NCI-H524 treated with DMSO at 0.1 percent for 48 hours (cell line): Measurements from ENCODE around the gene DENND2A.
"Not testable (repeated sequence)": the region's sequence is repeated elsewhere in the genome, so short reads cannot be mapped to it uniquely, and the experiment has no call there.

ENCODE experiments used
- DNase-seq: peaks from one replicate; lab custom pipeline; 2025; lab: John Stamatoyannopoulos, UW

The DENND2A gene

DNA sequence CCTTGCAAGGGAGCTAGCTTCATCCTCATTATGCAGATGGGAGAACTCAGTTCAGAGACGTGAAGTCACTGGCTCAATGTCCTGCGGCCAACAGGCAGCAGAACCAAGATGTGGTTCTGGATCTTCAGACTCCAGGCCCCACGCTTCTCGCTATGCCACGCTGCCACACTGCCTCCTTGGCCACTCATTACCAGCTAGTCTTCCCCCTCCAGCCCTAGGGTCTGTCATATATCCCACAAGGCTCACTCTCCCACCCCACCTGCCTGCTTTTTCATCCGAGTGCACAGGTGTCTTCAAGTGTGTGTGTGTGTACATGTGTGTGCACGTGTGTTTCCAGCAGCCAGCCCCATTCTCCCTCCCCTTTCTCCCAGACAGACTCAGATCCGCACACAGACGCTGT, 53.4 kb downstream of the DENND2A start:
- no peak for DNase-seq

DNA sequence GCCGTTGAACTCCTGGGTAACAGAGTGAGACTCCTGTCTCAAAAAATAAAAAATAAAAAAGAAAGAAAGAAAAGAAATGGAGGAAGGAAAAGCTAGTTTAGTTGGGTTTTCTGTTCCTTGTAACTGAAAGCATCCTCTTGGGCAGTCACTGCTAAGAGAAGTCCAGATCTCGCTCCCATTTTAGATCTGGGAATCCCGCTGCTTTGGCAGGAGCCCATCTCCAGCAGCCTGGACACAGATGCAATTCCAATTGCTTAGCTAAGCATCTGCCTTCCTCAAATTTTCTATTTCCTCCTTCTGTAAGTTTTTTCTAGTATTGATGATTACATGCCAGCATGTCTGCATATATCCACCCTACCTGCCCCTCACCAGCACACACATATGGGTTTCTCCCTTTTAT, 54.1 kb downstream of the DENND2A start:
- no peak for DNase-seq

DNA sequence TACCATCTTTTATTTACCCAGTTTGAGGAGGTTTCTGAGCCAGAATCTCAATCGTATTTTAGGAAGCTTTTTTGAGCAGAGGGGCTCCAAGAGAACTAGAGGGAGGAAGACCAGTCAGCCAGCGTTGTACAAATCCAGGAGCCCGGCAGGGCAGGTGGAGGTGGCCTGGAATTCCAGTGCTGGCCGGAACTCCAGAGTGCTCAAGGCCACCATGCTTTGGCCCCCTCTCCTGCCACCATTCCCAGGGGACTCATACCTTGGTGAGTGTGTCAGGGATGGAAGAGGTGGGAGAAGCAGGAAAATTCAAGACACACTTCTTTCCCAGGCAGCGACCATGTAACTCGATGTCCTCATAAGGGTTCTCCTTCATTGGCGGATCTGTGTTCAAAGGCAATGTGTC, 55.3 kb downstream of the DENND2A start:
- no peak for DNase-seq

DNA sequence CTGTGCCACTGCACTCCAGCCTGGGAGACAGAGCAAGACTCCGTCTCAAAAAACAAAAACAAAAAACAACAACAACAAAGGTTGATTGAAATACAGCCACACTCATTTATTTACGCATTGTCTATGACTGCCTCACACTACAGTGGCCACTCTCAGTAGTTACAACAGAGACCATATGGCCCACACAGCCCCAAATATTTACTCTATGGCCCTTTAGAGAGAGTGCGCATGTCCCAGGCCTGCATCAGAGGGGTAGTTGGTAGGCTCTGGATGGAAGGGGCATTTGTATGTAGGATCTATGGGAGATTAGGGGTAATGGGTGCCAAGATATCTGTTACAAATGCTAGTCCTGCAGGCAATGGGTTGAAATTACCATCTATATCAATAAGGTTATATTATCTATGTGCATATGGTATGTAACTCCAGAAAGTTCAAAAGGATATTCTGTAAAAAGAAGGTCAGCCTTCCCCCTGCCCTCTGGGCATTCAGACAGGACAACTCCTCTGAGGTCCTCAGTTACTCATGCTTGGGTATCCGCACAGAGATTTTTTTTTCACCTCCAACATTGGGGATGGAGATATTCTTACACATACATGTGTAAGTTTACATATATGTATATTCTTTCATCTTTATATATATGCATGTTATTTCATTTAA, 56.3 kb downstream of the DENND2A start:
- DNase-seq = no peak

DNA sequence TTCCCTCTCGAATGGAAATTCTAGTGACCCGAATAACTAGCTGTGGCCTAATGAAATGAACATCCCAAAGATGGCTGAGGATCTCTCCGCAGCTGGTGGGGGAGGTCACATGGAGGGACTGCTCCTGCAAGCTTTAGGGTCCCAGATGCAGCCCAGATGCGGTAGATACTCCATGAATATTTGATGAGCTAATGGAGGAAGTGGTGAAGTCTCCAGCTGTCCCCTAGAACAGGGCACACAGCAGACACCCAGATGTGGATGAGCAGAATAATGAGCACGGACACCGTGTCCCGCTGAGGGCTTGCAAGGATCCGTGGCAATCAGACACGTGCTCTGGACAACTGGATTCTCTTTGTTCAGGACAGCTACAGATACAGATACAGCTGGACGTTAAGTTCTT, 59.2 kb downstream of the DENND2A start:
- DNase-seq = no peak

DNA sequence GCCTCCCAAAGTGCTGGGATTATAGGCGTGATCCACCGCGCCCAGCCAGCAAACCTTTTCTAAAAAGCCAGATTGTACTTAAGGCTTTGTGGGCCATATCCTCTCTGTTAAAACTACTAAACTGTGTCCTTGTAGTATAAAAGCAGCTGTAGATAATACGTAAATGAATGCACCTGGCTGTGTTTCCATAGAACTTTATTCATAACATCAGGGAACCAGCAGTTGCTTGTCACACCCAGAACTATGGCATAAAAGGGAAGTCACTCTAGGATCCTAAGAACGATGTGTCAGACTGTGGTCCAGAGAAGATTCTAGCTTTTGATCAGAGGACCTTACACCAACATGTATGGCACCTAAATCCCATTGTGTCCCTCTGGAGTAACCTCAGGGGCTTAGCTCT, 63.0 kb downstream of the DENND2A start:
- no peak for DNase-seq

DNA sequence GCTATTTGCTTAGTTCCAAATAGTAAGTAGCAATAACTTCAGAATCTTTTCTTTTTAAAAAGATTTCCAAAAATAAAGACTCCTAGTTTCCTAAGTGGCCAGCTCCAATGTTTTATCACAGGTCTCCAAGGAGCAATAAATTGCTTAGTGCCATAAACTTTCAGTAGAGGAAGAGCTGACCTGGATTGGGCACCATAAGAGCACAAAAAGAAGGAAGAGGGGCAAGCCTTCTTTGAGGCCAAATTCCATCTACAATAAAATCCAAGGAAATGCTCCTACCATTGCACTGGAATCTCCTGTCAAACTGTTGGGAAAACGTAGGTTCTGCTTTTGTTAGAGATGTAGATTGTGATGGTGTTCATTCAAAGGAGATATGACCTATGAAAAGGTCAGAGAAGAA, 64.0 kb downstream of the DENND2A start:
- DNase-seq = no peak

DNA sequence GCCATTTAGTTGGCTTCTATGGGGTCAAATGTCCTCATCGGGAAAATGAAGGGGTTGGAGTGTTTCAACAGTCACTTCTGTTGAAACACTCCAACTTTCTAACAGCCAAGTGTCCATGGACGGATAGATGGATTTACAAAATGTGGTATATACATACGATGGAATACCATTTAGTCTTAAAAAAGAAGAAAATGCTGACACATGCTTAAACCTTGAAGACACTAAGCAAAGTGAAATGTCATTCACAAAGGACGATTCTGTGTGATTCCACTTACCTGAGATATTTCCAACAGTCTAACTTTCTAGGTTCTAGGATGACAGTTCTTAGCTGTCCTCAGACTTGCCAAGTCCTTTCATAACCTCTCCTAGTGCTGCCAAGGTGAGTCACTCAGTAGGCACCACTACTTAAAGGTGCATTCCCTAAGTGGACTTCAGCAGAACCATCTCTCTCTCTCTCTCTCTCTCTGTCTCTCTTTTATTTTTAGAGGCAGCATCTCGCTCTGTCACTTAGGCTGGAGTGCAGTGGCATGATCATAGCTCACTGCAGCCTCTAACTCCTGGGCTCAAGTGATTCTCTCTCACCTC, 69.0 kb downstream of the DENND2A start:
- no peak for DNase-seq

DNA sequence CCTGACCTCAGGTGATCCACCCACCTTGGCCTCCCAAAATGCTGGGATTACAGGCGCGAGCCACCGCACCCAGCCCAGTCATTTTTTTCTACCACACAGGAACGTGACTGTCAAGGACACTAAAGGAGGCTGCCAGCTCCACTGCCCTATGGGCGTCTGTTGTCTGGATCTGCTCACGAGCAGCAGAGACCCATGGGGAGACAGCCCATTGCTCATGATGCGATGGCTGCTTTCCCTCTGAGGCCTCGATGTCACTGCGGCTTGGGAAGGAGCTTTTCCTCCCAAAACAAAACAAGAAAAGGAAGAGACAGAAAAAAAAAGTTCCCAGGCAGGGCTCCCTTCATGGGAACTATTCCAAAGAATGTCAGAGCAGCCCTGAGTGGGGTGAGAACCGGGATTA, 70.5 kb downstream of the DENND2A start:
- DNase-seq = no peak

DNA sequence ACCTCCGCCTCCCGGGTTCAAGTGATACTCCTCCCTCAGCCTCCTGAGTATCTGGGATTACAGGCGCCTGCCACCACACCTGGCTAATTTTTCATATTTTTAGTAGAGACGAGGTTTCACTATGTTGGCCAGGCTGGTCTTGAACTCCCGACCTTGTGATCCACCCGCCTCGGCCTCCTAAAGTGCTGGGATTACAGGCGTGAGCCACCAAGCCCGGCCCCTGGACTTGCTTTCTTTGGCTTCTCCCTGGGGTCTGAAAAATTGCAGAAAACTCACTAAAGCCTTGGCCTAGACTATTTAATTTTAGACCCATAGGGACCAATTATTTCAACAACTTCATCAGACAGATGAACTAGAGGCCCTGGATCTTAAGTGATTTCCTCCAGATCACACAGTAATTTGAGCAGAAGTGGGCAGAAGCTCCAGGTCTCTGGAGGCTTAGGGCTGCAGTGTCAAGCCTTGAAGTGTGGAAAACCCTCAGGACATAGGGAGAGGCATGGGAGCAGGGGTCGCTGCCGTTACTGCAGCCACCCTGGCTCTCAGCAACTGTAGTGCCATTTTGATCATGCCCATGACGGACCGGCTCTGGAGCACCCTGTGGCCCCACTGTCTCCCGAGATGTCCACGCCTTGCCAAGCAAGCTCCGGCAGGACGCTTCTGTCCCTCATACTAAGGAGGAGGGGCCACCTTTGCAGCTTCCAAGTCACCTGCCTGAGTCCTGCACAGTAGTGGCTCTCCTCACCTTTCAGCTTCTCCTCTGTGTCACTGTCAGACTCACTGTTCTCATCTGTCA, 72.4 kb downstream of the DENND2A start:
- no peak for DNase-seq

DNA sequence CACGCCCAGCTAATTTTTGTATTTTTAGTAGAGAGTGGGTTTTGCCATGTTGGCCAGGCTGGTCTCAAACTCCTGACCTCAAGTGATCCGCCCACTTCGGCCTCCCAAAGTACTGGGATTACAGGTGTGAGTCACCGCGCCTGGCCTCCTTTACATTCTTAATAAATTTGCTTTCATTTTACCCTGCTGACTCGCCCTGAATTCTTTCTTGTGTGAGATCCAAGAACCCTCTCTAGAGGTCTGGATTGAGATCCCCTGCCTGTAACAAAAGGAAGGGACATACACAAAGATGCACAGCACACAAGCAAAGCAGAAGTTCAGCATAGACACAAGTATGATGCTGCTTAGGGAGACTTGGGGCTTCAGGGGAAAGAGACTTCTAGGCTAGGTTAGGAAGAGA, 74.4 kb downstream of the DENND2A start:
- not testable (repeated sequence) for DNase-seq

DNA sequence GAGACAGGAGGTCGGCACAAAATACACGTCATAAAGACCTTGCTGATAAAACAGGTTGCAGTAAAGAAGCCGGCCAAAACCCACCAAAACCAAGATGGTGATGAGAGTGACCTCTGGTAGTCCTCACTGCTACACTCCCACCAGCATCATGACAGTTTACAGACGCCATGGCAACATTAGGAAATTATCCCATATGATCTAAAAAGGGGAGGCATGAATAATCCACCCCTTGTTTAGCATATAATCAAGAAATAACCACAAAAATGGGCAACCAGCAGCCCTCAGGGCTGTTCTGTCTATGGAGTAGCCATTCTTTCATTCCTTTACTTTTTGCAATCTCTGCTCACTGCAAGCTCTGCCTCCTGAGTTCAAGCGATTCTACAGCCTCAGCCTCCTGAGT, 74.9 kb downstream of the DENND2A start:
- DNase-seq = not testable (repeated sequence)

DNA sequence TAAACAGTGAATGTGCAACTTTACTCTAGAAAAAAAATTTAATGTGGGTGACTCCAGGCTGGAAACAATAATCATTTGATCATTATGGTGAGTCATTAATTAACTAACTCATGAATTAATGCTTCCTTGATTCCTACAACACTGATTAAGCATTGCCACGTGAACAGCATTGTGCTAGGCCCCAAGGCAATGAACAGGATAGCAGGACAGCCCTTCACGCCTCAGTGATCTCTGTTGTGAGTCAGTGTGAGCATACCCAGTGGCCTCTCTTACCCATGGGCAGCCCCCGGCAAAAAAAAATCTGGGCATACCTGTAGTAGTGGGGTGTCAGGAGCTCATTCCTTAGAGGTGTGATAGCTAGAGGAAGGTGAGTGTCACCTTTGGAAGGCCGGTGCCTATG, 76.0 kb downstream of the DENND2A start:
- DNase-seq = no peak

DNA sequence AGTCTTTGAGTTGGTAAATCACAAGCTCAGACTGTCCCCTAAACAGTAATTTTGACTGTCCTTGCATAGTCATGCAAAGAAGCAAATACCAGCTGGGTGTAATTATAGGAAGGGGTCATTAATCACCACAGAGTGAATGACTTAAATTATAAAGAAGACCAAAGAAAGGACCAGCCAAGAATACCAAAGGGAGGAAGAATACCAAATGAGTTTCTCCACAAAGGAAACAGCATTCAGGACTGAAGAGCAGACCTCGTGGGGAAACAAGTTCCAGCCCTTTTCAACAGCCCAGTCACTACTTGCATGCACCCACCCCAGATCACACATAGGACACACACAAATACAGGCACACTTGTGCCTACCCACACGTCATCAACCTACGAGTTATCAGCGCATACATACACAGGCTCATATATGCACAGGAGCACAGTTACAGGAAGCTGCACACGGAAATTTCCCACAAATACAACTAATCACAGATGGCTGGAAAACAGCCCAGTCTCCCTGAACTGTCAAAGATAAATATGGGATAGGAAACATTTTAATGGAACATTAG, 77.6 kb downstream of the DENND2A start:
- no peak for DNase-seq

DNA sequence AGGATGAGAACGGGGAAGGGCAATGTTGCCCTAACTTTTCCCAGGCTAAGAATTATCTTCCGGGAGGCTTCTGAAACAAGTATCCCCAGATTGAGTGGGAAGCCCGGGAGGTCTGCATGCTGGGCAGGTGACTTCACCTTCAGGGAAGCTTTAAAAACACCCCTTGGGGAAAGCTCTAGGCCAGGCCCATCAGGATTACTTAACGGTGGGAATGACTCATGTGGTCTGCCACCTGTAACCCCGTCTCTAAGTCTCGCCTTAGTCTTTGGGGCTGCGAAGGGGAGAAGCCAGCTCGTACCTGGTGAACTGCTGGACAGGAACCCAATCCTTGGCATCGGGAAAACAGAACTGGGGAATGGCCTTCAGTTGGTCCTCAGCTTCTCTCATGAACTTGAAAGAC, 81.2 kb downstream of the DENND2A start:
- DNase-seq = no peak

DNA sequence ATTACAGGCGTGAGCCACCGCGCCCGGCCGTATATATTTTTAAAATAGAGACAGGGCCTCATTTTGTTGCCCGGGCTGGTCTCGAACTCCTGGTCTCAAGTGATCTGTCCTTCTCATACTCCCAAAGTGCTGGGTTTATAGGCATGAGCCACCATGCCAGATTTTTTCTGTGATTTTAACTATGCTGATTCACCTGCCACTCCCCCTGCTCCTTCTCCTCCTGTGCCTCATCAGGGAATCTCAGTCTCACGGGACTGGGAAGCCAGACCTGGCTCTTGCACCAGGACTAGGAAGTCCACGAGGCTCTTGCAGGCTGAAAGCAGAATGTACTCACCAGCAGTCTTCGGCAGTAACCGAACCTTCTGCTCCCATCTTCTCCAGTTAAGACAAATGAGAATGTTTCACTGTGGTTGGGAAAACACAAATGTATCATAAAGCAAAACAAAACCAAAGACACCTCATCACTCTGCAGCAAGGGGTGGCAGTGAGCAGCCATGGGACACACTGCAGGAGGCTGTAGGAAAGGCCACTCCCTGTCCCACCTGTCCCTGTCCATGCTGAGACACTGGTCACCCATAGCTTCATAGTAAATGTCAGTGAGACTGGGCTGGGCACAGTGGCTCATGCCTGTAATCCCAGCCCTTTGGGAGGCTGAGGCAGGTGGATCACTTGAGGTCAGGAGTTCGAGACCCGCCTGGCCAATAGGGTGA, 82.6 kb downstream of the DENND2A start:
- no peak for DNase-seq

DNA sequence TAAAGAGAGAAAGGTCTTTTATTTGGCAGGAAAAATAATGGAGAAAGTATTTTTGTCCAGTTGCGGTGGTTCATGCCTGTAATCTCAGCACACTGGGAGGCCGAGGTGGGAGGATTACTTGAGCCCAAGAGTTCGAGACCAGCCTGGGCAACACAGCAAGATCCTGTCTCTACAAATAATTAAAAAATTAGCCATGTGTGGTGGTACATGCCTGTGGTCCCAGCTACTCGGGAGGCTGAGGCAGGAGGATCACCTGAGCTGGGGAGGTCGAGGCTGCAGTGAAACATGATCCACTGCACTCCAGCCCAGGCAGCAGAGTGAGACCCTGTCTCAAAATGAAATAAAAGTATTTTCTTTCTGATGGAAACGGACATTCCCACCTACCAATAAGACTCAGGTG, 83.5 kb downstream of the DENND2A start:
- no peak for DNase-seq

DNA sequence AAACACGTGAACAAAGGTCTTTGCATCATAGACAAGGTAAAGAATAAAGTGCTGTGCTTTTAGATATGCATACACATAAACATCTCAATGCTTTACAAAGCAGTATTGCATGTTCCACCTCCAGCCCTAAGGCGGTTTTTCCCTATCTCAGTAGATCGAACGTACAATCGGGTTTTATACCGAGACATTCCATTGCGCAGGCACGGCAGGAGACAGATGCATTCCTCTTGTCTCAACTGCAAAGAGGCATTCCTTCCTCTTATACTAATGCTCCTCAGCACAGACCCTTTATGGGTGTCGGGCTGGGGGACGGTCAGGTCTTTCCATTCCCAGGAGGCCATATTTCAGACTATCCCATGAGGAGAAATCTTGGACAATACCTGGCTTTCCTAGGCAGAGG, 87.4 kb downstream of the DENND2A start:
- not testable (repeated sequence) for DNase-seq

DNA sequence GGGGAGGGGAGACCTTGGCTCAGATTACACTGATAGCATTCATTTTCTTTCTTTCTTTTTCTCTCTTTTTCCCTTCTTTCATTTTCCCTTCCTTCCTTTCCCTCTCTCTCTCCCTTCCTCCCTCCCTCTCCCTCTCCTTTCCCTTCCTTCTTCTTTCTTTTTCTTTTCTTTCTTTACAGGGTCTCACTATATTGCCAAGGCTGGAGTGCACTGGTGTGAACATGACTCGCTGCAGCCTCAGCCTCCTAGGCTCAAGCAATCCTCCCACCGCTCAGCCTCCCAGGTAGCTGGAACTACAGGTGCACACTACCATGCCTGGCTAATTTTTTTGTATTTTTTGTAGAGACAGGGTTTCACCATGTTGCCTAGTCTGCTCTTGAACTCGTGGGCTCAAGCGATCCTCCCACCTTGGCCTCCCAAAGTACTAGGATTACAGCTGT, 88.4 kb downstream of the DENND2A start:
- DNase-seq = no peak

DNA sequence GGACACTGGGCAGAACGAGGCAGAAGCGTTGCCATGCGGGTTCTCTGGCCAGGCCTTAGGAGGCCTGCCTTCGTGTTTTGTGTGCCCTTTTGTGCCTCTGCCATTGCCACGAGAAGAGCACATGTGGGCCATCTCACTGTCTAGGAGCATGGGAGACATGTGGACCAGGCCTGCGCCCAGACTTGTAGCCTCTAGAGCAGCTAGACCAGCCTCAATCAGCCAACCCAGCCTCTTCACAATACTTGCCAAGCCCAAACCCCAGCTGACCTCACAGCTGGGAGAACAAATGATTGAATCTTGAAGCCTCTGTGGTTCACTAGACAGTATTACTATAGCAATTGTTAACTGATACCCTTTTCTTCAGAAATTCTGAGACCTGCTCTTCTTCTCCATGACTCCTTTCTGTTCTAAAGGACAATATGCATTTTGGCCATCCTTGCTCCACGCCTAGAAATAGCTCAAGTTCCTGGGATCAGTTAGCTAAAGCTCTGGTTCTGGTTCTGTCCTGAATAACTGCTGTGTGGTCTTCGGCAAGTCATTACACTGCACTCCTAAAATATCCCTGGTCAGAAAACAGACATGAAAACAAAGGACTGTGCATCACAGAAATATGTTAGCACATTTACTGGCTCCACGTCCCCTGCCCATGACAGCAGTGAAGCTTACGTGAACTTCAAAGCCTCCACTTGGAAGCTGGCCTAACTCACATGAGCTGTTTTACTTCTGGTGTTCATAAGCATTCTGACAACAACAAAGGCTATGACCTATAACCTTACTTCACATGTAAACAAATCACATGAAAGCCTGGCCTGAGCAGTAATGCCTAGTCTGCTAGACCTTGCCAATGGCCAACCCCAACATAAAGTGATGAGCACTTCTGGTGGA, 89.0 kb downstream of the DENND2A start:
- DNase-seq = no peak

DNA sequence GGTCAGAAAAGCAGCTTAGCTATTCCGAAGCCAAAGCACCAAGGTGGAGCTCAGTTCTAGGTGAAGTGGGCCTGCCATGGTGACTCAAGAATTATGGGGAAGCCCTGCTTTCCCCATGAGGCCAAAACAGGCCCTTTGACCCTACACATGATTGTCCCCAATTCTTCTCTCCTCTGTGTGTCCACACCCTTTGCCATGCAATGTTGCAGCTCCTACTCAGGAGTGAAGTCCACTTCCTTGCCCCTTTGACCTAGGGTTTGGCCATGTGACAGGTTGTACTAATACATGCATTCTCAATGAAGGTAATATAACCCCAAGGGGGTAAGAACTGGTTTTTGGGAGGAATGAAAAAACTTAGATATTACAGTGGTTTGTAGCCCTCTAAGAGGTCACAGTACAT, 93.7 kb downstream of the DENND2A start:
- DNase-seq = no peak
